Left forelimb (tissue), 1 donor: ENCODE results near the gene SLC41A2.
"Not testable (repeated sequence)": the region's sequence is repeated elsewhere in the genome, so short reads cannot be mapped to it uniquely, and the experiment has no call there.

Experiments used
- DNase-seq: peaks from one replicate; pipeline ENCODE4 v3.0.0-alpha.2; 2018; ENCODE audit warnings: low spot score

Gene SLC41A2

GRCh38 chr12:104964167-104964855 lies 6.2 kb upstream of the SLC41A2 start:
- no peak for DNase-seq

- no peak for DNase-seq
These were observed 5.7 kb upstream of the SLC41A2 start for GRCh38 chr12:104963757-104964156.

DNA sequence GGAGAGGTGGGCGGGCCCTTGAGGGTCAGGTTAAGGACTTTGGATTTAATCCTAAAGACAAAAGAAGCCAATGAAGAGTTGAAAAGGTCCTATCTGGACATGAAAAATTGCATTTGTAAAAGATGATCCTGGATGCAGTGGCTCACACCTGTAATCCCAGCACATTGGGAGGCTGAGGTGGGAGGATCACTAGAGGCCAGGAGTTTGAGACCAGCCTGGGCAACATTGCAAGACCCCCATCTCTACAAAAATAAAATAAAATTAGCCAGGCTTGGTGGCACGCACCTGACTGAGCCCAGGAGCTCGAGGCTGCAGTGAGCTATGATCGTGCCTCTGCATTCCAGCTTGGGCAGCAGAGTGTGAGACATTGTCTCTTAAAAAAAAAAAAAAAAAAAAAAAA lies 2.4 kb upstream of the SLC41A2 start:
- DNase-seq = no peak

- DNase-seq = no peak
These were observed 1.3 kb upstream of the SLC41A2 start for GRCh38 chr12:104959335-104959841.

DNA sequence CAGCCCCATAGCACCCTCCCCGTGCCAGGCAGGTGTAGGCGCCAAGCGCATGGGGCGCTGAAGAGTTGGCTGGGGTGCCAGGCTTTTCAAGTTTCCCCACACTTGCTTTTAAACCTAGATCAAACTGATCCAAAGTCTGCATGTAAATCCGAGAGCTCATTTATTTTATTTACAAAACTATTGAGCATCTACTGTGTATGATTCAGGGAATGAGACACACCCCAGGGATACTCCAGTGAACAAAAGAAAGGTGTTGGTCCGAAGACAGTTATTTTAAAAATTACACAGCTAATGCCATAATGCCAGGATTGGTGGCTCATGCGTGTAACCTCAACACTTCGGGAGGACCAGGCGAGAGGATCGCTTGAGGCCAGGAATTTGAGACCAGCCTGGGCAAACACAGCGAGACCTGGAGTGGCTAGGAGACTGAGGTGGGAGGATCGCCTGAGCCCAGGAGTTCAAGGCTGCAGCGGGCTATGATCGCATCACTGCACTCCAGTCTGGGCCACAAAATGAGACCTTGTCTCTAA lies 780 bp upstream of the SLC41A2 start:
- no peak for DNase-seq

DNA sequence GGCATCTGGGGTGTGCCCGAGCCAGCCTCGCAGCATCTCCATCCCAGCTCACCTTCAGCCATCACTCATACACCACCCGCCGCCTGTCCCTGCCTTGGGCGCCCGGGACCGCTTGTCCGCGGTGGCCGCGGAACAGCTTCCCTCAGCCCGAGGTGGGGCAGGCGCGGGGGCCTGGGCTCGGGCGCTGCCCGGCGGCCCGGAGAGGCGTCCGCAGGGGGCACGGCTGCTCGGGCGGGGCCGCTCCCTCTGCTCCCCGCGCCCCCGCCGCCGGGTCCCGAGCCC lies 430 bp downstream of the SLC41A2 start:
- no peak for DNase-seq

GRCh38 chr12:104956870-104957718 lies 996 bp downstream of the SLC41A2 start:
- no peak for DNase-seq

DNA sequence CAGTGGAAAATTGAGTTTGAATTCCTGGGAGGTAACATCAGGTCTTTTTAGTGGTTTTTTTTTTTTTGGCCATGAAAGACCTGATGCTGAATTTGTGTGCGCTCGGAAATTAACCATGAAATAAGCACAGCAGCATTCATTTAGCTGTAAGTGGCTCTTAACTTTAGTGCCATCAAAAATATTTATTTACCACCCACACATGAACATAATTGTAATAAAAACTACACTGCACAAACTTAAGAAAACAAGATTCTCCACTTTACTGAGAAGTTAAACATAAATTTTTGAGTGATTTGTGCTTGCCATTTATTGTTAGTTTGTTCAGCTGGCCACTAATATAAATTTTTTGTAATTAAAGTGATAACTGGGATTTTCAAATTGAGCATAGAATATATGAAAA lies 2.4 kb downstream of the SLC41A2 start:
- no peak for DNase-seq

- no peak for DNase-seq
These were observed 4.8 kb downstream of the SLC41A2 start for GRCh38 chr12:104953323-104953722.

DNA sequence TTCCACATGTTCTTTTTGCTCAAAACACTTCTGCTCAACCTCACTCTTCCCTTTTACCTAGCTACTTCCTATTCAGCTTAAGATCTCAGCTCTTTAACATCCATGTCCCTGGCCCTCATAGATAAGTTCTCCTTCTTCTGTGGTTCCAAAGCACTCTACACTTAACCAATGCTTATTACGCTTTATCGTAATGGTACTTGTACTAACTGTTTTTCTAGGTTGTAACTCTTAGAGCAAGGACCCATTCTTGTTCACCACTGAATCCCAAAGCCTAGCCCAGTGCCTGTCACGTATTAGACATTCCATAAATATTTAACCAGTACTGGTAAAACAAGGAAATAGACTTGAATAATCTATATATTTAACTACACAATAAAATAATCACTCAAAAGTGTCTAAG lies 5.3 kb downstream of the SLC41A2 start:
- DNase-seq = no peak

GRCh38 chr12:104951759-104952509 lies 6.2 kb downstream of the SLC41A2 start:
- no peak for DNase-seq

DNA sequence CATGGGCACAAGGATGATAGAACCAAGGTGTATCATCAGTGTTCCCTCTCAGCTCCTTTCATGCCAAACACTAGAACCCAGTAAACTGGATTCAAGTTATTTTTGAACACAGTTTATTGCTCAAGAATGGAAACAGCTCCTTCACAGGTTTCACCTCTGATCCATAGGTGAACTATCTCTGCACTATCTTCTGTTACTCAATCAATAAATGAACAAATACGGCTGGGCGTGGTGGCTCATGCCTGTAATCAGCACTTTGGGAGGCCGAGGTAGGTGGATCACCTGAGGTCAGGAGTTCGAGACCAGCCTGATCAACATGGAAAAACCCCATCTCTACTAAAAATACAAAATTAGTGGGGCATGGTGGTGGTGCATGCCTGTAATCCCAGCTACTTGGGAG lies 9.4 kb downstream of the SLC41A2 start:
- DNase-seq = not testable (repeated sequence)

GRCh38 chr12:104944252-104944651 lies 13.8 kb downstream of the SLC41A2 start:
- DNase-seq = no peak

GRCh38 chr12:104943401-104943800 lies 14.7 kb downstream of the SLC41A2 start:
- not testable (repeated sequence) for DNase-seq

DNA sequence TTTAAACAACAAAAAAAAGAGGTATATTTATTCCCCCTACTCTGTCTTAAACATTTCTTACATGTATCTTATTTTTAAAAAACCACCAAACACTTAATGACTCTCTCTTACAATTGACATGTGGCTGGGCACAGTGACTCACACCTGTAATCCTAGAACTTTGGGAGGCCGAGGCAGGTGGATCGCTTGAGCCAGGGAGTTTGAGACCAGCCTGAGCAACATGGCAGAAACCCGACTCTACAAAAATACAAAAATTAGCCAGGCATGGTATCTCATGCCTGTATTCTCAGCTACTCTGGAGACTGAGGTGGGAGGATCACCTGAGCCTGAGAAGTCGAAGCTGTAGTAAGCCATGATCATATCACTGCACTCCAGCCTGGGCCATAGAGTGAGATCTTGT lies 16.0 kb downstream of the SLC41A2 start:
- DNase-seq = no peak

DNA sequence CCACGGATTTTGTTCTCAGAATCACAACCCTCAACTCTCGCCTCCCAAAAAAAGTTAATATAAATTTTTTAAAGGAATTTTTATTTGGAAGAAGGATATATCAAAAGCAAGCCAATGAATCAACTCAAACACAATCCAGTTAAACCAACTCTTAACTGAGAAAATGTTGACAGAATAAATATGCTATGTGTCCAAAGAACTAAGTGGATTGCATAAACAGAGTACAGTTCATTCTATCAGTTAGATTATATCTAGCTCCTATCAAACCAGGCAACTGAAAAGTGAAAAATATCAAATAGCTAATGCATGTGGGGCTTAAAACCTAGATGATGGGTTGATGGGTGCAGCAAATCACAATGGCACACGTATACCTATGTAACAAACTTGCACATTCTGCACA lies 16.6 kb downstream of the SLC41A2 start:
- no peak for DNase-seq

GRCh38 chr12:104939089-104939488 lies 19.0 kb downstream of the SLC41A2 start:
- DNase-seq = no peak

DNA sequence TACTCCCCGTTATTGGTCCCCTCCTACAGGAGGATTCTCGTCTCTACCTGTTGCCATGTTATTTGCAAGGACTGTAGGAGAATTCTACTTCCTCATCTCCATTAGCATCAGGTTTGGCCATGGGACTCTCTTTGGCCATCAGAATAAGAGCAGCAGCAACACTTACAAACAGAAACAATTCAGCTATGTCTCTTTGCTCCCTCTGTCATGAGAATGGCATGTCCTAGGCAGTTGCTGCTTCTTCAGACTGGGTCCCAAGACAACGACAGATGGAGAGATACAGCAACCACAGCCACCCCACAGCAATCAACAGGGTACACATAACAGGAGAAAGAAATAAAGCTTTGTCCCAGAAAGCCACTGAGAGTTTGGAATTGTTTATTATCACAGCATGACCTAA lies 19.7 kb downstream of the SLC41A2 start:
- no peak for DNase-seq

- no peak for DNase-seq
These were observed 22.2 kb downstream of the SLC41A2 start for GRCh38 chr12:104935886-104936285.

GRCh38 chr12:104933778-104934177 lies 24.3 kb downstream of the SLC41A2 start:
- DNase-seq = no peak

- no peak for DNase-seq
These were observed 25.0 kb downstream of the SLC41A2 start for GRCh38 chr12:104933128-104933527.
